ENCODE measurements around the gene HGD.

- TF ChIP-seq CTCF (IDR thresholded peaks at IDR 0.05) (no peak), POLR2A (IDR thresholded peaks at IDR 0.05) (peak; percentile 44 to 61), POLR2AphosphoS5 (IDR thresholded peaks at IDR 0.05) (peak; percentile 83), EP300 (IDR thresholded peaks at IDR 0.05) (no peak)
These were observed 85.8 kb downstream of the HGD start, which contains the start of gene NDUFB4 for GRCh38 chr3:120596116-120596852.
